ENCODE results near the gene PARD3. TPM values are rescaled to one million over a fixed set of nuclear protein-coding genes. Genes with fewer than 3 reads are reported as not detected.

Gene PARD3
- total RNA-seq, 1 donor = 4.8 TPM

- no peaks in the 10 kb centered on the region for H3K27me3 ChIP-seq (ENCODE audit: insufficient read depth, low read length)
- no peaks in the 10 kb centered on the region for H3K9me3 ChIP-seq (ENCODE audit: low read depth, low read length)
- no peak overlapping the region for H3K4me3 ChIP-seq (ENCODE audit: low read length)
- H3K4me1 ChIP-seq (ENCODE audit: insufficient read depth, low read length) = no peaks in the 10 kb centered on the region
Measured at GRCh38 chr10:34389801-34390200, 425.3 kb downstream of the PARD3 start.

- H3K4me1 ChIP-seq (ENCODE audit: insufficient read depth, low read length) = no peaks in the 10 kb centered on the region
- no peaks in the 10 kb centered on the region for H3K27me3 ChIP-seq (ENCODE audit: insufficient read depth, low read length)
- no peak overlapping the region for H3K4me3 ChIP-seq (ENCODE audit: low read length)
- H3K9me3 ChIP-seq (ENCODE audit: low read depth, low read length) = no peaks in the 10 kb centered on the region
Measured at GRCh38 chr10:34386921-34387320, 428.2 kb downstream of the PARD3 start.

DNA sequence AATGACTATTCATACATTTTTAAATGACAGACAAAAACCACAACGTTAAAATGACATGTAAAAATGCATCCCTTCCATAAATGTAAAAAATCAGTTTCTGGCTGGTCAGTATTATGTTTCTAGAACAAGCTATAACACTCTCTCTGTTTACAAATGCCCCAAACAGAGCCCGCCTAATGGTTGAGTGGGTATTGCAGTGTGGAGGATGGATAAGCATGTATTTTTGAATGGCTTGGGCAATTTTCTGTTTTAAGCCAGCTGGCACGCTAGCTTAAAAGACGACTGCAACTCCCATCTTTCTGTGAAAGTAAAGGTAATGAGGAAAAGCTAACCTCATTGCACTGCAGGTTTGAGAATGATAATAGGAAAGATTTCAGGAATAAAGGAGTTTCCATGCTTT is 430.7 kb downstream of the PARD3 start:
- Histone ChIP-seq H3K4me1 (ENCODE audit: insufficient read depth, low read length) (no peaks in the 10 kb centered on the region), H3K27me3 (ENCODE audit: insufficient read depth, low read length) (no peaks in the 10 kb centered on the region), H3K4me3 (ENCODE audit: low read length) (no peak overlapping the region), H3K9me3 (ENCODE audit: low read depth, low read length) (no peaks in the 10 kb centered on the region)

DNA sequence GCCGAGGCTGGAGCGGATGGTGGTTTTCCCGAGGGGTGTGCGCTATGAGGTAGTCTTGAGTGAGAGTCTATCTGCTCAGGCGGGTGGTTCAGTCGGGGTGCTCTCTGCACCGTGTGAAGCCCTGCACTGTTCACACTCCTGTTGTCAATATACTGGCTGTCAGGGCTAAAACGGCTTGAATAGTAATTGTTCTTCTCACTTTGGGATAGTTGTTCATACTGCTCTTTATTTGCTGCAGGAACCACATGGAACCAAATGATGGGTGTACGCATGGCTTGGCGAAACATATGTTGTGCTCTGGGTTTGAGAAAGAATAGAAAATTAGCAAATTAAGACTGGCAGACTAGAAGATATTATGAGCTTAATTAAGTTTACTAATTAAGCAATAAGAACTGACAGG is 432.5 kb downstream of the PARD3 start:
- Histone ChIP-seq H3K27me3 (ENCODE audit: insufficient read depth, low read length) (no peaks in the 10 kb centered on the region), H3K9me3 (ENCODE audit: low read depth, low read length) (no peaks in the 10 kb centered on the region), H3K4me1 (ENCODE audit: insufficient read depth, low read length) (no peaks in the 10 kb centered on the region), H3K4me3 (ENCODE audit: low read length) (no peak overlapping the region)

DNA sequence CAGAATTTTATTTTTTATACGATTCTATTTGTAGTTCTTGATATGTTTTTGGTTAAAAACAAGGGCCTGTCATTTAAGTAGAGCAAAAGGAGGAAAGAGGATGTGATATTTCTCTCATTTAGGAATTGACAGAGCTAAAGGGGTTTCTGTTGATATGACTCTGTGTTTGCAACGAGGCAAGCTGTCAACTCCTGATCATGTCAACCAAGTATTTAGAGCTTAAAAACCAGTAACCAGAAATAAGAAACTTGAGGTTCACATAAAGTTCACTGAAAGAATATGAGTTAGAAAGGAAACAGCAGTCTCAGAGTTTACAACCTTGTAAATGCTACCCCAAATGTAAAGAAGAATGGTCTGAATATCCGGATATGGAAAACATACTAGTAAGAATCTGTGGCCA is 434.2 kb downstream of the PARD3 start:
- no peak overlapping the region for H3K4me3 ChIP-seq (ENCODE audit: low read length)
- no peaks in the 10 kb centered on the region for H3K4me1 ChIP-seq (ENCODE audit: insufficient read depth, low read length)
- no peaks in the 10 kb centered on the region for H3K27me3 ChIP-seq (ENCODE audit: insufficient read depth, low read length)
- H3K9me3 ChIP-seq (ENCODE audit: low read depth, low read length) = no peaks in the 10 kb centered on the region

DNA sequence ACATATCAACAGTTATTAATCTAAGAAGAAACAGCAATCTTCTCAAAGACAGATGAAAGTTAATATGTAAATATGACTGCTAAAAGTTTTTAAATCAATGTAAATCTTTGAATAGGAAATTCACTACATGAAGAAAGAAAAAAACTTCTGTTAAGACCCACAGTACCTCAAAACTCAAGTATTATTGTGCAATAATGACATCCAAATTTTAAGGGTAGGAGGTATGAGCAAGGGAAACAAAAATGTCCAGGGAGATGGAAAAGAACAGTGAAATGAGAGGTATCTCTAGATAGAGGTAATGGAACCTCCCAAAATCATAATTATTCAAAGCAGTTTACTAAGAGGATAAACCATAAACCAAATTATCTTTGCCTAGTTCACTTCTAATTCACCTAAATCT is 436.8 kb downstream of the PARD3 start:
- Histone ChIP-seq H3K4me1 (ENCODE audit: insufficient read depth, low read length) (peaks cover 5% of the 10 kb centered on the region), H3K27me3 (ENCODE audit: insufficient read depth, low read length) (no peaks in the 10 kb centered on the region), H3K9me3 (ENCODE audit: low read depth, low read length) (no peaks in the 10 kb centered on the region), H3K4me3 (ENCODE audit: low read length) (no peak overlapping the region)

- Histone ChIP-seq H3K9me3 (ENCODE audit: low read depth, low read length) (no peaks in the 10 kb centered on the region), H3K27me3 (ENCODE audit: insufficient read depth, low read length) (no peaks in the 10 kb centered on the region), H3K4me1 (ENCODE audit: insufficient read depth, low read length) (peaks cover 5% of the 10 kb centered on the region), H3K4me3 (ENCODE audit: low read length) (no peak overlapping the region)
Measured at GRCh38 chr10:34377833-34378232, 437.3 kb downstream of the PARD3 start.

- H3K4me3 ChIP-seq (ENCODE audit: low read length) = no peak overlapping the region
- H3K27me3 ChIP-seq (ENCODE audit: insufficient read depth, low read length) = no peaks in the 10 kb centered on the region
- H3K9me3 ChIP-seq (ENCODE audit: low read depth, low read length) = no peaks in the 10 kb centered on the region
- H3K4me1 ChIP-seq (ENCODE audit: insufficient read depth, low read length) = peaks cover 5% of the 10 kb centered on the region
Measured at GRCh38 chr10:34374356-34375045, 440.6 kb downstream of the PARD3 start.

DNA sequence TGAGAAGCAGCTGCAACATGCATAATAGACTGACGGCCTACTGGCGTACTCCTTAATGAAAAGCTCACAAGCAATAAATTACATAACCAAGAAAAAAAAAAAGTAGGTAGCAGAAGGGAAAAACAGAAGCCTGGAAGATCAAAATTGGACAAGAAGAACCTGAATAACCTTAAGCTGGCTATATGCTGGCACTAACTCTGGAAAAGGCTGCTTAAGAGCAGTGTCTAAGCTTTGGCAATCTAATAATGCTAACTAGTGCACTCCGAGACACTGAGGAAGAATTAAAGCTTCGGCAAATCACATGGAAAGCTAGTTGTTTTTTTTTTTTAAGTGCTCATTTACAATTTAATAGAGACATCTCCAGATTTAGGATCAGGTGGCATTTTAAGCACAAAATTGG is 441.9 kb downstream of the PARD3 start:
- H3K4me1 ChIP-seq (ENCODE audit: insufficient read depth, low read length) = peaks cover 5% of the 10 kb centered on the region
- H3K4me3 ChIP-seq (ENCODE audit: low read length) = no peak overlapping the region
- no peaks in the 10 kb centered on the region for H3K9me3 ChIP-seq (ENCODE audit: low read depth, low read length)
- no peaks in the 10 kb centered on the region for H3K27me3 ChIP-seq (ENCODE audit: insufficient read depth, low read length)

GRCh38 chr10:34372509-34372908 is 442.6 kb downstream of the PARD3 start:
- H3K9me3 ChIP-seq (ENCODE audit: low read depth, low read length) = no peaks in the 10 kb centered on the region
- no peaks in the 10 kb centered on the region for H3K27me3 ChIP-seq (ENCODE audit: insufficient read depth, low read length)
- no peak overlapping the region for H3K4me3 ChIP-seq (ENCODE audit: low read length)
- H3K4me1 ChIP-seq (ENCODE audit: insufficient read depth, low read length) = peaks cover 5% of the 10 kb centered on the region

DNA sequence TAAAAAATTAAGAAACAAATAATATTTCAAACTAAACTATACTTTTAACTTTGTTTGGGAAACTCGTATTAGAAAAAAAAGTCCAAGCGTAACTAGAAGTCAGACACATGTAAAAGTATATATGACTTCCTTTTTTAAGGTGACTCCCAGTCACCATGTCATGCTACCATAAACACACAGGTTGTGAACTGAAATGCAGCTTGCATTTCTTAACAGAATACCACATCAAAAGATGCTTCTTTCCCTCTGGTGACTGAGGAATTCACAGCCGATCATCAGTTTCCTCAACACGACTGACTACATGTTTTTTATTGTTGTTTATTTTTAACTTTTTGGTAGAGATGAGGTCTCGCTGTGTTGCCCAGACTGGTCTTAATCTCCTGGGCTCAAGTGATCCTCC is 445.0 kb downstream of the PARD3 start:
- H3K4me1 ChIP-seq (ENCODE audit: insufficient read depth, low read length) = peaks cover 5% of the 10 kb centered on the region
- H3K4me3 ChIP-seq (ENCODE audit: low read length) = no peak overlapping the region
- no peaks in the 10 kb centered on the region for H3K27me3 ChIP-seq (ENCODE audit: insufficient read depth, low read length)
- H3K9me3 ChIP-seq (ENCODE audit: low read depth, low read length) = no peaks in the 10 kb centered on the region

- no peak overlapping the region for H3K4me3 ChIP-seq (ENCODE audit: low read length)
- no peaks in the 10 kb centered on the region for H3K4me1 ChIP-seq (ENCODE audit: insufficient read depth, low read length)
- H3K27me3 ChIP-seq (ENCODE audit: insufficient read depth, low read length) = no peaks in the 10 kb centered on the region
- H3K9me3 ChIP-seq (ENCODE audit: low read depth, low read length) = no peaks in the 10 kb centered on the region
Measured at GRCh38 chr10:34369120-34369519, 446.0 kb downstream of the PARD3 start.

DNA sequence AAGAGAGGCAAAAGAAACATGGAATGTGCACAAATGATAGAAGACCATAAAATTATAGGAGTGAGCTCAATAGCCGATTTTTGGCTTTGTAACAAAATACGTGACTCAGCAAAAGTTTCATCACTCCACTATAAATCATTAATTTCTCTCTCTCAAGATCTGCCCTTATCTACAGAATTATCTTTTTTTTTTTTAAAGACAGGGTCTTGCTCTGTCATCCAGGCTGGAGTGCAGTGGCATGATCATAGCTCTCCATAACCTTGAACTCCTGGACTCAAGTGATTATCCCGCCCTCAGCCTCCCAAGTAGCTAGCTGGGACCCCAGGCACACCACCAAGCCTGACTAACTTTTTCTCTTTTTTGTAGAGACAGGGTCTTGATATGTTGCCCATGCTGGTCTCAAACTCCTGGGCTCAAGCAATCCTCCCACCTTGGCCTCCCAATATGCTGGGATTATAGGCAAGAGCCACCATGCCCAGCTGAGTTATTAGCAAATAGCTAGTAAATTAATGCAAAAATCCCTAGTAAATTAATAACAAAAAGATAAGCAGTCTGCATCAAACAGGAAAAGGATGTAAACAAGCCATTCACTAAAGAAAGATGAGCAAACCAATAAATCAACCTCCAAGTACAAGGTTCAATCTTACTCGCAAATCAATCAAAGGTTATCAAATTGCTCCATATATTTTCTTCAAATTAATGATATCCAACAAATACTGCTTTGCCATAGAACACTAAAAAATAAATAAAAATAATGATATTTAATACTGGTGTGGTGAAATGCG is 450.7 kb downstream of the PARD3 start:
- no peaks in the 10 kb centered on the region for H3K9me3 ChIP-seq (ENCODE audit: low read depth, low read length)
- H3K4me3 ChIP-seq (ENCODE audit: low read length) = no peak overlapping the region
- H3K4me1 ChIP-seq (ENCODE audit: insufficient read depth, low read length) = no peaks in the 10 kb centered on the region

DNA sequence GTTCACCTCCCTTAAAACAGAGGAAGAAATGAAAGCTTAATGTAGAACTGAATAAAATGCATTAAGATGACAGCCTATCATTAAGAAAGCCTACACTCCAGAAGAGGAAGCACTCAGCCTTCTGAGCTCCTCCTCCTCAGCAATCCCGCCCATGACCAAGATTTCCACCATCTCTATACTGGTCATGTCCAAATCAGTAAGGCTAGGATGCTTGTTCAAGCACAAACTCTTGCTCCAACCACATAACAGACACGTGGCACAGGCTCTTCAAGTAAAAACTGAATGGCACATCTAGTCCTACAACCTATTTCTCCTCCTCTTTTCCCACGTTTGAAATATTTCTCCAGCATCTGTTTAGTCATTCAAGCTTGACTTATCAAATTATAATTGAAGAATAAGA is 454.1 kb downstream of the PARD3 start:
- Histone ChIP-seq H3K4me1 (ENCODE audit: insufficient read depth, low read length) (no peaks in the 10 kb centered on the region), H3K4me3 (ENCODE audit: low read length) (no peak overlapping the region), H3K27me3 (ENCODE audit: insufficient read depth, low read length) (no peaks in the 10 kb centered on the region), H3K9me3 (ENCODE audit: low read depth, low read length) (no peaks in the 10 kb centered on the region)

More for the DNA sequence above, 450.7 kb downstream of the PARD3 start:
- H3K27me3 ChIP-seq (ENCODE audit: insufficient read depth, low read length) = no peaks in the 10 kb centered on the region

DNA sequence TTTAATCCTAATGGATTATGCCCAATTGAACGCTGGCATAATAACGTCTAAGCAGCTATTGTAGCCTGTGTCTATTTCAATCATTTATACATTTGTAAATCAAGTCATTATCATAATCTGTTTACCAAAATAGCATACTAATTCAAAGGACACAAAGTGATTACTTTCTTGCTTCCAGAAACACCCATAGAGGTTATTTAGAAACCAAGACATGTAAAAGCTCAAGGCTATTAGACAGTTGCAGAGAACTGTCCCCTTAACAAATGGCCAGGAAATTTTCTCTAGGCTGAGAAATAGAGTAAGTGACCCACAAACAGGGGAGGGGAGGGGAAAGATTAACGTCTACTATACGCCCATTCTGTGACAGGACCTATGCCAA is 455.7 kb downstream of the PARD3 start:
- Histone ChIP-seq H3K4me3 (ENCODE audit: low read length) (no peak overlapping the region), H3K4me1 (ENCODE audit: insufficient read depth, low read length) (no peaks in the 10 kb centered on the region), H3K9me3 (ENCODE audit: low read depth, low read length) (no peaks in the 10 kb centered on the region), H3K27me3 (ENCODE audit: insufficient read depth, low read length) (no peaks in the 10 kb centered on the region)

Measured in mononuclear cell (primary cell).